GM21360 (cell line): ENCODE results near the gene DCLRE1B.
A peak's percentile ranks its signal among the peaks of the same experiment; 100 is the strongest.

Experiments
- ATAC-seq: cut with Tn5 transposase; IDR thresholded peaks from one replicate; pipeline ENCODE4 v1.9.1; 2021; ENCODE audit warnings: mild to moderate bottlenecking, moderate library complexity; ENCODE audit not compliant: unreplicated experiment

The DCLRE1B gene

DNA sequence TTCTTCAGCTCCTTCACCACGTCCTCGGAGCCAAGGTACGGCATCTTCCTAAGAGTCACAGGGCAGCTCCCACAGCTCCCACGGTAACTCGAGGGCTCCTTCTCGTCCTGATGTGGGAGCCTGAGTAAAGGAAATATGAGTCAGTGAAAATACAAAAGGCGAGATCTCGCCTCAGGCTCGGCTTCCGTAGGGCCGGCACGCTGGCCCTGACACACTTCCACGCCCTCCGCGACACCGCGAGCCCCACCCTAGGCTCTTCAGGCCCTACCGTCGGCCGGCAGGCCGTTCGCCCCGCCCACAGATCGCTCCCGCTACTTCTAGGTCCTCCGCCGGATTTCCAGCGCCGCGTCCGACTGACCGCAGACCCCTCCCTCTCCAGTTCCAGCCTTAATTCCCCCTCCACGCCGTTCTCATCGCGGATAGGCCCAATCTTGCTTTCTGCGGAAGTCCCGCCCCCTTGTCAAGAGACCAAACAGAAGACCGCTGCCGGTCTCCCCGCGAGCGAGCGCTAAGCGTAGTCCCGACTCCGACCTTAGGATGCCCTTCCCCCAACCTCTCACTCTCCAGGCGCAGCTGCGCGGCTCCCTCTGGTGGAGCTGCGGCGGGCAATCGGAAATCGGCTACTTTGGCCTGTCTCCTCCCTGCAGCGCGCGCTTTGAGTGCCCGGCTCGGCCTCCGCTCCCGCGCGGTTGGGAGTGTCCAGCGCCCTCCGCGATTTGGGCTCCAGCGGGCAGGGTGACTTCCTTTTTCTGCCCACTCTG, at the start of gene DCLRE1B, which contains the start of gene AP4B1:
Gene DCLRE1B (plus strand): TSS at position 653 of the 761 bp plus-strand sequence. CDS start 261 bp downstream, outside the sequence.
Gene AP4B1 (minus strand): TSS at position 126 of the 761 bp plus-strand sequence. CDS start 82 bp downstream, at position 44.
- peak; percentile 88 for ATAC-seq

DNA sequence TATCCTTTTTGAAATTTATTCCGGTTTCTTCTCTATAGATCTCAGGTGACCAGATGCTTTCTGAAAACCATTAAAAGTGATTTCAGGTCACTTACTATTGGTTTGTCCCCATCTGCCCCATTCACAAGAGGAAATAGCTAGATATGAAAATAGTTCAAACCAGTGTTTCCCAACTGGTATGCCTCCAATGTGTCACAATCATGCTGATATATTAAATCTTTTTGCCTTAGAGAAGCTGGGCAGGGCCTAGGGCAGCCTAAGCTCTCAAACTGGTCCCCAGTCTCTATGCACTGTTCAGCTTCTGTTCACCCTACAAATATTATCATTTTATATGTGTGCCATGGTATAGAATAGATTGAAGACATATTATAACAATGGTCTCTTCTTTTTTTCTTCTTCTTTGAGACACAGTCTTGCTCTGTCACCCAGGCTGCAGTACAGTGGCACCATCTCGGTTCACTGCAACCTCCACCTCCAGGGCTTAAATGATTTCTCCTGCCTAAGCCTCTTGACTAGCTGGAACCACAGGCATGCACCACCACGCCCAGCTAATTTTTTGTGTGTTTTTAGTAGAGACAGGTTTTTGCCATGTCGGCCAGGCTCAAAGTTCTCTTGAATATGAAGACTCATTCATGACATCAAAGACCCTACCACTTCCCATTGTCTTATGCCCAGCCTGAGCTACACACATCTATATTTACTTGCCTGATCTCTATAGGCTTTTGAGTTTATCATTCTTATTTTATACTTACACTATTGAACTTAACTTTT, 49.3 kb upstream of the DCLRE1B start:
- ATAC-seq: no peak

DNA sequence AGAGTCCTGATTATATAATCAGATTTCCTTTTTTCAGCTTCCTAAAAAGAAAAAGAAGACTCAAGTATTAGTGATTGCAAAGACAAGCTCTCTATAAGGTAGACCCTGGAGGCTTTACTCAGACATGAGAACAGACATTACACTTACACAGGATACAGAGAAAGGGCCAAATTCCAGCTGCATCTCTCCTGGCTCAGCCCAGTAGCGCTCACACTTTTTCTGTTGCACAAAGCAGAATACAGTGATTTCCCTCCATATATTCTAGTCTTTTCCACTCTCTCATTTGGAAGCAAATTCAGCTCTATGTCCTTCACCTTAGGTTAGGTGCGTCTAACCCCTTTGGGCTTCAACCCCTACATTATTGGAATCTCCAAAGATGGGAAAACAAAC, 48.7 kb upstream of the DCLRE1B start:
- ATAC-seq: no peak

DNA sequence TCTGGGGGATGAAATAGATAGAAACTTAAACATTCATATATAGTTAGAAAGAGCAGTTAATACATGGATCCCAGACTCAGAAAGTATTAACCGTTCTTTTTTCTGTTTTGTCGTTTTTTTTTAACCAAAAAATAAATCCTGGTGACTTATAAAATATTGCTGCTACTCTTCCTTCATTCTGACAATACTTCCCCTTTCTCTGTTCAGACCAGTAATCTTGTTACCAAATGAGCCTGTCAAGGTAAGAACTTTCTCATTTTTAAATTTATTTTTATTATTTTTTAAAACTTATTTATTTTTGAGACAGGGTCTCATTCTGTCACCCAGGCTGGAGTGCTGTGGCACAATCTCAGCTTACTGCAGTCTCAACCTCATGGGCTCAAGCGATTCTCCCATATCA, 47.4 kb upstream of the DCLRE1B start:
- ATAC-seq: no peak

DNA sequence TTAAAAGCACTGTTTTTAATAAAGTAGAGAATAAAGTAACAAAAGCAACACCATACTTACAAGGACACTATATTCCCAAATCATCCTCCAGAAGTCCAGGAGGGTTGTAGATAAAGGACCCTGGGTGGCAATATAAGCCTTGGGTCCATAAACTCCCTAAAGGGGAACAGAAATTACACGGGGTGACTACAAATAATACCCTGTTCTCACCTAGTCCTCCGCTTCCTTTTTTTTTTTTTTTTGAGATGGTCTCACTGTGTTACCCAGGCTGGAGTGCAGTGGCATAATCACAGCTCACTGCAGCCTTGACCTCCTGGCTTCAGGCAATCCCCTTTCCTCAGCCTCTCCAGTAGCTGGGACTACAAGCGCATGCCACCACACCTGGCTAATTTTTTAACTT, 46.7 kb upstream of the DCLRE1B start:
- ATAC-seq: no peak

DNA sequence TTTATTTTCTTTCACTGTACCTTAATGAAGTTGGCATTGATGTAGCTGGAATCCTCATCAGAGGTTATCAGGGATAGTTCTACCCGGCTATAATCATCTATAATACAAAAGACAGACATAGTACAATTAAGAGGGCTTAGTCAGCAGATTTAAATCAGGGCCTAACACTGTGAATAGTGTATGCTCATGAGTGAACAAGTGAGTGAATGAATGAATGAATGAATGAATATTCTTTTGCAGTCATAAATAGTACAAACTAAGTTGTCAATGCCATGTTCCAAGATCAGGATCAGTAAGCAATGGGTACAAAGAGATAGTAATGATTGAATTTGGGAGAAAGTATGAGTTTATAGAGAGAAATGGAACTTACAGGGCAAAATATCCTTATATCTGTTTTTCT, 46.1 kb upstream of the DCLRE1B start:
- ATAC-seq: no peak

- peak; percentile 82 for ATAC-seq
Observed at GRCh38 chr1:113859478-113860175, 45.5 kb upstream of the DCLRE1B start.

GRCh38 chr1:113860891-113861290, 44.2 kb upstream of the DCLRE1B start:
- no peak for ATAC-seq

GRCh38 chr1:113861641-113862040, 43.5 kb upstream of the DCLRE1B start:
- no peak for ATAC-seq

DNA sequence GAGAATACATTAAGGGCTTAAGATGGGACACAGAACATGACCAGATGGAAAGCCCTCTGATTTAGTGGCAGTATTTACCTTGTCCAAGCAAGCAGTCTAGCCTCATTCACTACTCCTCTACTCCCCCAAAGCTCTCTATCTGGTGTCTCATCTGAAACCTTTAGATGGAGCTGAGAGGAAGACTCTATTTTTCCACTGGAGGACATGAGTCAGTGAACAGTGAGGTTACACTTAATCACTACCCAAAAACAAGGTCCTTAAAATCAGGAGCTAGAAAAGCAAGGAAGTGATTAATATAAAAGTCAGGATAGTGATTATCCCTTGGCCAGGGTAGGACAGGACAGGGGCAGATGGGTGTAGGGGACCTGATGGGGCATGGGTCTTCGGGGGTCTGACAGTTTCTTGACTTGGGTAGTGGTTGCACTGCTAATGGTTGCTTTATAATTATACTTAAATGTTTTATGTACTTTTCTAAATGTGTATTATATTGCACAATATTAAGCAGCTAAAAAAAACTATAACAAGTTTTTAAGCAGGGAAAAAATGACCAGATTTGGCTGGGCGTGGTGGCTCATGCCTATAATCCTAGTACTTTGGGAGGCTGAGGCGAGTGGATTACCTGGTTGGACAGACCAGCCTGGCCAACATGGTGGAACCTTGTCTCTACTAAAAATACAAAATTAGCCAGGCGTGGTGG, 36.6 kb upstream of the DCLRE1B start:
- no peak for ATAC-seq

DNA sequence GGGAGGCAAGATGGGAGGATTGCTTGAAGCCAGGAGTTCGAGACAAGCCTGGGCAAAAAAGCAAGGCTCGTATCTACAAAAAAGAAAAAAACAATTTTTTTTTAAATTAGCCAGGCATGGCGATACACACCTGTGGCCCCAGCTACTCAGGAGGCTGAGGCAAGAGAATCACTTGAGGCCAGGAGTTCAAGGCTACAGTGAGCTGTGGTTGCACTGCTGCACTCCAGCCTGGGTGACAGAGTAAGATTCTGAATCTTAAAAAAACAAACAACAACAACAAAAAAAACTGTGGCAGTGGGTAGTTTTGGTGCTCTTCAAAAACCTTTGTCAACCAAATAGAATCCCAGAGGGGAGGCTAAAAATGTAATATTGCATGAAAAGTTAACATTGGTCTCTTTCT, 34.3 kb upstream of the DCLRE1B start:
- ATAC-seq: no peak

DNA sequence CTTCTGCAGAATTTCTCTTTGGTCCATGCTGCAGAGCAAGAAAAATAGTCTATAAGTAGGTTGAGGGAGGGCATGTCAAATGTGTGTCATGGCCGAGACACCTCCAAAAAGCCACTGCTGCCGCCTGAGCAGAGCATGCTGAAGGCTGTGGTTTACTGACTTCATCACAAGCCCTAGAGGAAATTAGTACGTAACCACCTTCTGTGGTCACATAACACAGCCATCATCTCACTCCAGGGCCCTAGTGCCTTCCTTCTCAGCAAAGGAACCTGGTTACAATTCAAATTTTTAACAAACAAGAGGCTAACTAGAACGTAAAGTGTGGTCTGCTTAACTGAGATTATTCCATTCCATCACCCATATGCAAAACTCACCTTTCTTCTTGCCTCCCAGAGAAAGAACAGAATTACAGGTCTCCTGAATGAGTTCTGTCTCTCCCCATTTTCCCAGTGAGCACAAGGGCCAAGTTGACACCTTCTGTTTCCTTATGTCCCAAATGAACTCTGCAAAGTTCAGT, 33.5 kb upstream of the DCLRE1B start, which contains the start of gene PTPN22:
Gene PTPN22 (minus strand): TSS at position 116 of the 517 bp plus-strand sequence.
- ATAC-seq: peak; percentile 89

DNA sequence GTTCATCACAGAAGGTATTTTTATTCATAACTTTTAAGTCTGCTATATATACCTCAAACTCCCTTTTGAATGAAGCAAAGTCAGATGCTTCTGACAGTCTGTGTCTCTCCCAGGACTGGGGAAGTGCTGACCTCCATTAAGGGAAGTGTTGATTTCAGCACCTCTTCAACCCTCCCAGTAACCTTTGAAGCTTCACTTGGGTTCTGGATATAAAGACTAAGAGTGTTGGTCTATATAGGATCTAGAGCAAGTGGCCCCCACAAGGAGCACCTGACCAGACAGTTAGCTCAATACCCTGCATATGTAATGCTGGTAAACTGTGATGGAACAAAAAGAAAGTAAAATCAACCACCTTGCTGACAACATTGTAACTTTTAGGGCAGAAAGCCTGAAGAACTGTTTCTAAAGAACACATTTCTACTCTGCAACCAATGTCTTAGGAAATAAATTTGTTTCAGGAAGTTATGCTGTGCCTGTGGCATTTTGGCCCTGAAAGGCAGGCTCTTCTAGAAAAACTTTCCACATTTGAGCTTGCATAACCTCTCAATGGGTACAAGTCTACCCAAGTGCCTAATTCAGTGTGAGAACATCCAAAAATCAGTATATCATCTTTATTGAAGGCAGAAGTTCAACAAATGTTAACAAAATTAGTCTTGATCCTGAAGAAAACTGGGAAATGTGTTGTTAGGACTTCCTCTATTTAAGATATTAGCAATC, 32.7 kb upstream of the DCLRE1B start:
- ATAC-seq: peak; percentile 12

- ATAC-seq: no peak
Observed at GRCh38 chr1:113874012-113874879, 30.9 kb upstream of the DCLRE1B start.

DNA sequence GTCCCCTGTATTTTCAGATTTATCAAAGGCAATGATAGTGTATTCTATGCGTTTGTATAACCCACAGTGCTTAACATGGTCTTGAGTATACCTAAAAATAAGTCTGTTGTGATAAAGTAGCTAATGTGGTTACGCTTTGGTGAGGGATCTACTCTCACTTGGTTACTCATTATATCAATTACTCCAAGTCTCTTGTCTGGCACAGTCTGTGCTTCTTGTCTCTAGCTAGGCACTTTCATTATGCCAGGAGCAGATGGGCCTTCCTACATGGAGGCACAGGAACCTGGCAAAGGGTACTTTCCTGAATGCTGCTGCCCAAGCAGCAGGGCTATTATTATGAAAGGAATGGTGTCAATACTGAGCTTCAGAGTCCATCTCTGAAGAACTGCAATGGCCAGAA, 29.4 kb upstream of the DCLRE1B start:
- ATAC-seq: no peak

DNA sequence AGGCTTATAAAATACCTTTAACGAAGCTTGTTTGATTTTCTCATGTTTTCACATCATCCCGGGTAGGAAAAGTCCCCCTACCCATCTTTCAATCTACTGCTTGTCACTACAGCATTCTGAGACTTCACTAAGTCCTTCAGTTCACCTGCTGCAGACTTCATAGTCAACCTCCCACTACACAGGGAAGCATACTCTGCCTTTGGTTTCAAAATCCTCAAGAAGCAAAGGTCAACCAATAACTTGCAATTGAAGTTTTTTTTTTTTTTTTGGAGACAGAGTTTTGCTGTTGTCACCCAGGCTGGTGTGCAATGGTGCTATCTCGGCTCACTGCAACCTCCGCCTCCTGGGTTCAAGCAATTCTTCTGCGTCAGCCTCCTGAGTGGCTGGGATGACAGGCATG, 28.9 kb upstream of the DCLRE1B start:
- ATAC-seq: no peak

GRCh38 chr1:113879739-113880038, 25.4 kb upstream of the DCLRE1B start:
- no peak for ATAC-seq

DNA sequence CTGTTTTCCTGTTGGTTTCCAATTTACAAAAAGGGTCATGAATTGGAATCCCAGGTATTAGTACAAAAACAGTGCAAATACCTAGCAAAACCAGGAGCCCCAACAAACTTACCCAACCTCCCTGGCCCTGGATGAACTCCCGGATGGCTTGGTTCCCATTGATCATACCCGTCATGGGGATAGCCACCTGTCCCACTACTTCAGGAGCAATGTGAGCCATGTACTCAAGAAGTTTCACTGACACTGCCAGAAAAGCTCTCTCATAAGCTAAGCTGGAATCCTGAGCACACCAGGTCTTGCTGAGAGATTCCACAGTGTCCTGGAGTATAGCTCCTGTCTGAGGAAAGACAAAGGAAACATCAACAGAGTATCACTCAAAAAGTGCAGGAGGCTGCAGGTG, 23.5 kb upstream of the DCLRE1B start:
- ATAC-seq: no peak
